Measurements from ENCODE around the gene GPR141.

GPR141 gene, protein sequence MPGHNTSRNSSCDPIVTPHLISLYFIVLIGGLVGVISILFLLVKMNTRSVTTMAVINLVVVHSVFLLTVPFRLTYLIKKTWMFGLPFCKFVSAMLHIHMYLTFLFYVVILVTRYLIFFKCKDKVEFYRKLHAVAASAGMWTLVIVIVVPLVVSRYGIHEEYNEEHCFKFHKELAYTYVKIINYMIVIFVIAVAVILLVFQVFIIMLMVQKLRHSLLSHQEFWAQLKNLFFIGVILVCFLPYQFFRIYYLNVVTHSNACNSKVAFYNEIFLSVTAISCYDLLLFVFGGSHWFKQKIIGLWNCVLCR

DNA sequence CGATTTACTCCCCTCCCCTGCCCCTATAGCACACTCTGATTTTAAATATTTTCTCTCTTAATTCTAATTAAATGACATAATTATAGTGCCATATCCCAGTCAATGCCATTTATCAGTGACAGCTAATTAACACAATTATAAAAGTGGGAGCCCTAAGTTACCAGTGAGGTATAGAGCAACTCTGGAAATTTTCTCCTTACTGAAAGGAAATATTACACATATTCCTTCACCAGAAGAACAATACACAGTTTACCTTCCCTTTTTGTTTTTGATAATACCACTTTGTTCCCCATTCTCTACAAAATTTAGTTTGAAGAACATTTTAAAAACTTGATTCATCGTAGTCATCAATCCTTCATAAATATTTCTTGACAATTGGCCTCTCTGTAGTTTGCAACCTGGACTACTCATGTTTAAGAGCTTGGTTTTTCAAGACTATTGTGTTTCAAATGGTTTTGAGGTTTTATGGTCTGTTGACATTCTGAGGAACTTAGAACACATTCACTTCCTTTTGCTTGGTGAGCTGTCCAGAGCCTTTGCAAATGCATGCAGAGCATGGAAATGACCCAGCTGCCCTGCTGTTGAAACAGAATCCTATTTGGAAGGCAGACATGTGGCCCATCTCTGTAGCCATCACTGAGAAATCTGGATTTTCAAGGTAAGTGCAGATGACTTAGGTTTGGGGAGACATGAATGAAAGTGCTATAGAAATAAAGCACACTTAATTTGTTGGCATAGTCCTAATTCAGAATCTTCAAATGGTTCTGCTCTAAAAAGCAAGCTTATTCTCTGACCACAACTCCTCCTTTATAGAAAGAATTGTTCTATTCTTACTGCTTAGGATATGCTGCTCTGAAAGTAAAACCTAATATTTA lies at the start of gene GPR141:
Gene GPR141, plus strand, starts transcription at position 521 of the 875 bp plus-strand sequence. CDS start 56,628 bp downstream, outside the sequence.
- TF ChIP-seq, protein P1, sequence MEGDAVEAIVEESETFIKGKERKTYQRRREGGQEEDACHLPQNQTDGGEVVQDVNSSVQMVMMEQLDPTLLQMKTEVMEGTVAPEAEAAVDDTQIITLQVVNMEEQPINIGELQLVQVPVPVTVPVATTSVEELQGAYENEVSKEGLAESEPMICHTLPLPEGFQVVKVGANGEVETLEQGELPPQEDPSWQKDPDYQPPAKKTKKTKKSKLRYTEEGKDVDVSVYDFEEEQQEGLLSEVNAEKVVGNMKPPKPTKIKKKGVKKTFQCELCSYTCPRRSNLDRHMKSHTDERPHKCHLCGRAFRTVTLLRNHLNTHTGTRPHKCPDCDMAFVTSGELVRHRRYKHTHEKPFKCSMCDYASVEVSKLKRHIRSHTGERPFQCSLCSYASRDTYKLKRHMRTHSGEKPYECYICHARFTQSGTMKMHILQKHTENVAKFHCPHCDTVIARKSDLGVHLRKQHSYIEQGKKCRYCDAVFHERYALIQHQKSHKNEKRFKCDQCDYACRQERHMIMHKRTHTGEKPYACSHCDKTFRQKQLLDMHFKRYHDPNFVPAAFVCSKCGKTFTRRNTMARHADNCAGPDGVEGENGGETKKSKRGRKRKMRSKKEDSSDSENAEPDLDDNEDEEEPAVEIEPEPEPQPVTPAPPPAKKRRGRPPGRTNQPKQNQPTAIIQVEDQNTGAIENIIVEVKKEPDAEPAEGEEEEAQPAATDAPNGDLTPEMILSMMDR (IDR thresholded peaks at IDR 0.05; ENCODE audit: insufficient read depth, low read depth, low read length, missing control alignments), result no peak
- no peak within 1 kb of the TSS for H3K4me3 ChIP-seq (ENCODE audit: low read length)
- DNase-seq (ENCODE audit: low read depth), result peak; percentile 73

DNA sequence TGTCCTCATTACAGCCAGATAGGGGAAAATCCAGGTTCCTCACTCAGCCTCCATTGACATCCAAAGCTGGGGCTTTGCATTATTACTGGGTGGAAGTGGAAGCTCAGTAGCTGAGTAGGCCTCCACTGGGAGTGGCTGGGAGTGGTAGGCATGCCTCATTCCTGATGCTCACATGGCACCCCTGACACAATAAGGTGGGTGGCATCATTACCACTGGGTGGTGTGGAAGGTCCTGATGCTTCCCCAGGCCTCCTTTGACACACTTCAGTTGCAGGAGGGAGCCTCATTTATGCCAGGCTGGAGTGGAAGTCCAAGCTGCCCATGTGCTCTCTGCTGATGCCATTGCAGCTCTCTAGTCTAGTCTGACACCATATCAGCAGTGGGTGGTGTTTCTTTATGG lies 48.2 kb upstream of the GPR141 start:
- H3K4me3 ChIP-seq (ENCODE audit: low read length), result no peak overlapping the region
- TF ChIP-seq, protein P1 (IDR thresholded peaks at IDR 0.05; ENCODE audit: insufficient read depth, low read depth, low read length, missing control alignments), result no peak
- peak; percentile 13 for DNase-seq (ENCODE audit: low read depth)

DNA sequence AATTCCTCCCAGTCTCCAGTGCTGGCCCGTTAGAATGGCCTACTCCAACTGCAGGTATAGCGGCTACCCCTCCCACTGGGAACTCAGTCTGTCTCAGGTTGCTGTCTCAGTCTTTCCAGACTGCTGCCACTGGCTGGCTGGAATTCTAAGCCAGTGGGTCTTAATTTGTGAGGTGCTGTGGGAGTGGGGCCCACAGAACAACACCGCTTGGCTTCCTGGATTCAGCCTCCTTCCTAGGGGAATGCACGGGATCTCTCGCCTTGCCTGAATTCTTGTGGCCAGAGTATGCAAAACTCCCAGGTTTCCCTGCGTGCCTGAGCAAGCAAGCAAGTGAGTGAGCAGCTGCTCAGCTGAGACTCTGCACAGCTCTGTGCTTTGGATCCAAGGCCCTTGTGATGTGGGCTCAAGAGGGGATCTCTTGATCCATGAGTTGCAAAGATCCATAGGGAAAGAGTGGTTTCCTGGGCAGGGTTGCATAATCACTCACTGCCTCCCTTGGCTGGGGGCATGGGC lies 41.5 kb upstream of the GPR141 start:
- DNase-seq (ENCODE audit: low read depth), result peak; percentile 49
- TF ChIP-seq, protein P1 (IDR thresholded peaks at IDR 0.05; ENCODE audit: insufficient read depth, low read depth, low read length, missing control alignments), result no peak
- no peak overlapping the region for H3K4me3 ChIP-seq (ENCODE audit: low read length)

DNA sequence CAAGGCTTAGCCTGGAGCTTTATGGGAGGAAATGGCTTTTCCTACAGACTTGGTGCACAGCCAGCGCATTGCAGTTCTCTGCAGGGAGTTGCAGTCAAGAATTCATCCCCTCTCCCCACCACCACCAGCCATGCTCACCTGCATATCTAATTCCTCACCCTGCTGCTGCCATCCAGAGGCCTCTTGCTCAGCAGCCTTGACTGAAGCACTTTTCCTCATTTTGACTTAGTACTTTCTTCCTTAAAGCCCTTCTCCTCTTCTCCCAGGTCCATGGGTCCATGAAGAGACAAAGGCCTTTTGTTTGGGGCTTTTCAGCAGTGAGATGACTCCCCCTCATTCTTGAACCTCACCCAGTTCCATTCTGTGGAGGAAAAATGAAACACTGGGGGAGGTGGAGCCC lies 39.7 kb upstream of the GPR141 start:
- H3K4me3 ChIP-seq (ENCODE audit: low read length), result no peak overlapping the region
- DNase-seq (ENCODE audit: low read depth), result no peak
- TF ChIP-seq, protein P1 (IDR thresholded peaks at IDR 0.05; ENCODE audit: insufficient read depth, low read depth, low read length, missing control alignments), result no peak

DNA sequence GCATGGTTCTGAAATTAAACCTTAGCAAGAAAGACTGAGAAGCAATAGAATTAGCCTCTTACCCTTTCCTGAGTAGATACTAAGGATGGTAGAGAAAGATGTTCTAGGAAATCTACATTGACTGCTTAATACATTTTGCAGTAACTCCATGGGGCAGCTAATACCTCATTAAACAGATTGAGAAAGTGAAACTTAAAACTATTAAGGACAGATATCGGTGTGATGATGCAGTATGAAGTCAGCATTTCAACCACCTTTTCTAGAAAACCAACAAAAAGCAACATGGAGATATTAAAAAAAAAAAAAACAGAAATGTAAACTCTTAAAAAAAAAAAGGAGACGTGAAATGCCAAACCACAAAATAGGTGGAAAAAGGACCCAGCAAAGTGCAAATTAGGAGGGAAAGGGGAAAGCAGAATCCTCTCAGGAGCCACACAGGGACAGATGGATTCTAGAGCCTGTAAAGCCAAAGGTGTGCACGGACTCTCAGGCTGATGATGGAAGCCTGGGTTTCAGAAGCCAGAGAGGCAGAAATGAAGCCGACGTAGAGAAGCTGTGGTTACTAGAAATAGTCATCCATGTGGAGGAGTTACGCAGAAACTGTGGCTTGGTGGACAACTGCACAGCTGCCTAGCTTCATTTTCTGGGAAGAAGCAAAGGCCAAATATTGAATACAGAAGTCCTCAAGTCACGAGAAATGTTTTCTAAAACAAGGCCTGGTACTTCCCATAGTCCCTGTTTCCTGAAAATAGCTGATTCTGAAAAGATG lies 38.1 kb upstream of the GPR141 start:
- DNase-seq (ENCODE audit: low read depth), result no peak
- H3K4me3 ChIP-seq (ENCODE audit: low read length), result no peak overlapping the region
- TF ChIP-seq, protein P1 (IDR thresholded peaks at IDR 0.05; ENCODE audit: insufficient read depth, low read depth, low read length, missing control alignments), result no peak

DNA sequence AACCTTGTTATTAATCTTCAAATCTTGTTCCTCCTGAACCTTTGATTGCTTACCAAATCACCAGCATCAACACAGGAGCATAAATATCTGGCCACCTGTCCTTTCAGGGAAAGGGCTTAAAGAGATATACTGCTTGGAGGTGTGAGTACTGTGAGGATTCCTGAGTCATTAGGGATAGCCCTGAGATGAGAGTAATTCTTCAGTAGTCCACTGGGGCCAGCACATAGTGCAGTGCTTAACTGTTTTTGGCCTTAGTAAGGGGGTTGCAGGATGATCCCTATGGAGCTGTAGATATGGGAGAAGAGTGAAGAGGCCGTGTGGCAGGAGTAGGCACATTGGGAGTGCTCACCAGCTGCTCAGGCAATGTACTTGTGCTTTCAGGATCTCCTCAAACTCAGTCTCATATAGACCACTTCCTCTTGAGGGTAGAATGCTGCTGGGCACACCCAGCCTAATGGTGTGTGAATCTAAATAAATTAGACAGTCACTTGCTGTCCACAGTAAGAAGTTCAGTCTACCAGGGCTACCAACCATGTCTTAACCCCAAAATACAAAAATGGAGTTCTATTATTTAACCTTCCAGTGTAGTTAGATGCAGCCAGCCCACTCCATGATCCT lies 26.5 kb upstream of the GPR141 start:
- no peak overlapping the region for H3K4me3 ChIP-seq (ENCODE audit: low read length)
- DNase-seq (ENCODE audit: low read depth), result no peak
- TF ChIP-seq, protein P1 (IDR thresholded peaks at IDR 0.05; ENCODE audit: insufficient read depth, low read depth, low read length, missing control alignments), result peak; percentile 19
